Measurements from ENCODE around the gene YBX2.
A peak's percentile ranks its signal among the peaks of the same experiment; 100 is the strongest.
"Not testable (repeated sequence)": the region's sequence is repeated elsewhere in the genome, so short reads cannot be mapped to it uniquely, and the experiment has no call there.

The YBX2 gene

GRCh38 chr17:7294614-7295153, at the start of gene YBX2:
YBX2 (minus strand) TSS chr17:7294639; CDS start chr17:7294500, 139 bp downstream.
- FAIRE-seq (no peak), DNase-seq (ENCODE audit: insufficient read length, low spot score) (peak; percentile 85)

GRCh38 chr17:7343250-7343649, 48.8 kb upstream of the YBX2 start:
- FAIRE-seq: no peak
- DNase-seq (ENCODE audit: insufficient read length, low spot score): no peak

GRCh38 chr17:7341842-7342241, 47.4 kb upstream of the YBX2 start:
- no peak for FAIRE-seq

GRCh38 chr17:7340179-7340578, 45.7 kb upstream of the YBX2 start:
- no peak for FAIRE-seq
- DNase-seq (ENCODE audit: insufficient read length, low spot score): no peak

More at GRCh38 chr17:7341842-7342241, 47.4 kb upstream of the YBX2 start:
- no peak for DNase-seq (ENCODE audit: insufficient read length, low spot score)

- not testable (repeated sequence) for DNase-seq (ENCODE audit: insufficient read length, low spot score); FAIRE-seq
Observed at GRCh38 chr17:7337600-7337999, 43.2 kb upstream of the YBX2 start.

- DNase-seq (ENCODE audit: insufficient read length, low spot score) (peak; percentile 65), FAIRE-seq (peak; percentile 97)
Observed at GRCh38 chr17:7336240-7337175, 42.1 kb upstream of the YBX2 start, which contains the start of gene ACAP1. ACAP1 (plus strand) TSS chr17:7336529; CDS start chr17:7336735, 206 bp downstream.

GRCh38 chr17:7335765-7336164, 41.3 kb upstream of the YBX2 start:
- FAIRE-seq; DNase-seq (ENCODE audit: insufficient read length, low spot score): not testable (repeated sequence)

- DNase-seq (ENCODE audit: insufficient read length, low spot score): no peak
- FAIRE-seq: no peak
Observed at GRCh38 chr17:7334938-7335538, 40.6 kb upstream of the YBX2 start.

GRCh38 chr17:7332600-7333069, 38.2 kb upstream of the YBX2 start:
- peak; percentile 66 for FAIRE-seq
- not testable (repeated sequence) for DNase-seq (ENCODE audit: insufficient read length, low spot score)

- FAIRE-seq: no peak
- no peak for DNase-seq (ENCODE audit: insufficient read length, low spot score)
Observed at GRCh38 chr17:7332111-7332510, 37.7 kb upstream of the YBX2 start.

GRCh38 chr17:7330638-7331015, 36.2 kb upstream of the YBX2 start:
- FAIRE-seq (no peak), DNase-seq (ENCODE audit: insufficient read length, low spot score) (no peak)

- DNase-seq (ENCODE audit: insufficient read length, low spot score) (peak; percentile 61), FAIRE-seq (no peak)
Observed at GRCh38 chr17:7329997-7330637, 35.7 kb upstream of the YBX2 start.

GRCh38 chr17:7329374-7329996, 35.0 kb upstream of the YBX2 start:
- DNase-seq (ENCODE audit: insufficient read length, low spot score) (peak; percentile 96), FAIRE-seq (peak; percentile 98)

GRCh38 chr17:7328840-7329373, 34.5 kb upstream of the YBX2 start, which contains the start of gene NEURL4:
NEURL4 (minus strand) TSS chr17:7329335; CDS start chr17:7329312, 23 bp downstream.
- no peak for FAIRE-seq
- no peak for DNase-seq (ENCODE audit: insufficient read length, low spot score)

GRCh38 chr17:7328009-7328408, 33.6 kb upstream of the YBX2 start:
- no peak for FAIRE-seq
- no peak for DNase-seq (ENCODE audit: insufficient read length, low spot score)

GRCh38 chr17:7327501-7327900, 33.1 kb upstream of the YBX2 start:
- FAIRE-seq: no peak
- DNase-seq (ENCODE audit: insufficient read length, low spot score): no peak

- DNase-seq (ENCODE audit: insufficient read length, low spot score) (no peak), FAIRE-seq (no peak)
Observed at GRCh38 chr17:7327056-7327455, 32.6 kb upstream of the YBX2 start.

GRCh38 chr17:7326186-7326585, 31.7 kb upstream of the YBX2 start:
- DNase-seq (ENCODE audit: insufficient read length, low spot score) (no peak), FAIRE-seq (no peak)

GRCh38 chr17:7325031-7325528, 30.6 kb upstream of the YBX2 start:
- FAIRE-seq (no peak), DNase-seq (ENCODE audit: insufficient read length, low spot score) (no peak)

GRCh38 chr17:7324438-7324779, 30.0 kb upstream of the YBX2 start:
- FAIRE-seq: no peak
- DNase-seq (ENCODE audit: insufficient read length, low spot score): no peak

Measured in GM19239 (cell line).